MM.1S (cell line): Measurements from ENCODE around the gene OXCT1.

Experiments used
- EZH2 ChIP-seq: fragments of 300-600 bp; sonication (generic); optimal IDR thresholded peaks from 2 replicates; pipeline ENCODE3; 2017; ENCODE audit warnings: low read depth, mild to moderate bottlenecking, antibody characterized with exemption, low read length, mixed read lengths
- EZH2phosphoT487 ChIP-seq: fragments of 300-600 bp; sonication (generic); IDR thresholded peaks from 2 replicates; pipeline ENCODE4 v1.6.1; 2018; ENCODE audit warnings: antibody characterized with exemption, low read length
- TF ChIP-seq, protein P1 (sequence below): fragments of 300-600 bp; sonication (generic); IDR thresholded peaks from 2 replicates; pipeline ENCODE4 v1.5.1; 2016; ENCODE audit warnings: antibody characterized with exemption, low read length, mixed read lengths

DNA sequence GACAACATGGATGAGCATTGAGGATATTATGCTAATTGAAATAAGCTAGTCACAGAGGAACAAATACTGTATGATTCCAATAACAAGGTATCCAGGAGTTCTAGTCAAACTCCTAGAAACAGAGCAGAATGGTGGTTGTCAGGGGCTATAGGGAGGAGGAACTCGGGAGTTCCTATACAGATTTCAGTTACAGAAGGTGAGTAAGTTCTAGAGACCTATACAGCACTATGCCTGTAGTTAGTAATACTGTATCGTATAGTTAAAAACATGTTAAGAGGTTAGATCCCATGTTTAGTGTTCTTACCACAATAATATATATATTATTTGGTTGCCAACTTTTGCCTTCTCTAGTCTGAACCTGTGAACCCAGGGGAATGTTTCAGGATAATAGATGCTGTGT is 7.9 kb upstream of the OXCT1 start:
- TF ChIP-seq, protein P1, sequence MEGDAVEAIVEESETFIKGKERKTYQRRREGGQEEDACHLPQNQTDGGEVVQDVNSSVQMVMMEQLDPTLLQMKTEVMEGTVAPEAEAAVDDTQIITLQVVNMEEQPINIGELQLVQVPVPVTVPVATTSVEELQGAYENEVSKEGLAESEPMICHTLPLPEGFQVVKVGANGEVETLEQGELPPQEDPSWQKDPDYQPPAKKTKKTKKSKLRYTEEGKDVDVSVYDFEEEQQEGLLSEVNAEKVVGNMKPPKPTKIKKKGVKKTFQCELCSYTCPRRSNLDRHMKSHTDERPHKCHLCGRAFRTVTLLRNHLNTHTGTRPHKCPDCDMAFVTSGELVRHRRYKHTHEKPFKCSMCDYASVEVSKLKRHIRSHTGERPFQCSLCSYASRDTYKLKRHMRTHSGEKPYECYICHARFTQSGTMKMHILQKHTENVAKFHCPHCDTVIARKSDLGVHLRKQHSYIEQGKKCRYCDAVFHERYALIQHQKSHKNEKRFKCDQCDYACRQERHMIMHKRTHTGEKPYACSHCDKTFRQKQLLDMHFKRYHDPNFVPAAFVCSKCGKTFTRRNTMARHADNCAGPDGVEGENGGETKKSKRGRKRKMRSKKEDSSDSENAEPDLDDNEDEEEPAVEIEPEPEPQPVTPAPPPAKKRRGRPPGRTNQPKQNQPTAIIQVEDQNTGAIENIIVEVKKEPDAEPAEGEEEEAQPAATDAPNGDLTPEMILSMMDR, result no peak
- TF ChIP-seq EZH2, result no peak
- no peak for TF ChIP-seq EZH2phosphoT487
